Ovary (tissue), 10 donors: Measurements from ENCODE around the gene KCNMB1. TPM values are rescaled to one million over a fixed set of nuclear protein-coding genes. Genes with fewer than 3 reads are reported as not detected.
A peak's percentile ranks its signal among the peaks of the same experiment; 100 is the strongest.

ENCODE experiments used
- DNase-seq, 5 donors: peaks; one replicate each; pipeline ENCODE4 v3.0.0-alpha.2; 2019 to 2020
- H3K27ac ChIP-seq, 2 donors: fragments of 200-600 bp; one replicate each; pipeline versions ENCODE4 v1.5.1 to v1.8.0; 2019 to 2022
- H3K27me3 ChIP-seq: fragments of 200-600 bp; one replicate; pipeline ENCODE4 v1.8.0; 2022
- H3K36me3 ChIP-seq: fragments of 200-600 bp; sonication (generic); one replicate; pipeline ENCODE4 v1.5.1; 2019
- H3K4me1 ChIP-seq: one replicate; pipeline ENCODE4 v1.8.1; 2013; ENCODE audit warnings: mild to moderate bottlenecking, moderate library complexity; ENCODE audit not compliant: insufficient read depth
- H3K4me3 ChIP-seq: fragments of 200-600 bp; sonication (generic); one replicate; pipeline ENCODE4 v1.5.1; 2017
- H3K9me3 ChIP-seq, 2 donors: fragments of 200-600 bp in 1 of 2; sonication (generic) in 1 of 2; one replicate each; pipeline versions ENCODE4 v1.5.1 to v1.8.1; 2013 to 2019; ENCODE audit warnings: mild to moderate bottlenecking in 1 of 2, moderate library complexity in 1 of 2
- EP300 ChIP-seq: sonication (generic); formaldehyde crosslinking; IDR thresholded peaks from one replicate; pipeline ENCODE4 v1.6.1; 2017; ENCODE audit warnings: antibody characterized with exemption
- POLR2A ChIP-seq: fragments of 450-650 bp; IDR thresholded peaks from one replicate; pipeline ENCODE4 v1.6.1; 2017; ENCODE audit warnings: antibody characterized with exemption, mild to moderate bottlenecking, moderate library complexity
- WGBS, 3 donors: extraction: QIAGEN DNeasy Blood & Tissue Kit in 1 of 3; methylation state at CpG; one replicate each; pipeline versions ENCODE4 v1.1.5 to v1.1.7; 2013 to 2017; 5-methylcytosine and 5-hydroxymethylcytosine counted together
- intact Hi-C, 4 donors: fragments of 100-400 bp; cut with DNase I; formaldehyde crosslinking; loops; one replicate each; pipeline versions ENCODE4 v1.11.0 to v1.15.1; 2022 to 2023
- long read RNA-seq, 3 donors: library from polyadenylated mRNA in 2 of 3; unstranded in 2 of 3; transcript quantifications; one replicate each; pipeline ENCODE4 v2.0.0 and lab custom pipeline, GENCODE V29; 2021 to 2026
- polyA plus RNA-seq, 2 donors: library from polyadenylated mRNA; stranded (reverse); fragments of 200-250 nt in 1 of 2; fragments of 350-450 nt in 1 of 2; fragmentation: Illumina TruSeq in 1 of 2; extraction: RNeasy Lipid Tissue Mini Kit (QIAGEN cat#74804) in 1 of 2; gene quantifications; one replicate each; pipeline ENCODE4 v1.2.3, GENCODE V29; 2013 to 2014
- total RNA-seq, 7 donors: library from RNA; depleted of rRNA in 2 of 7; stranded (reverse); fragments of >200 nt in 2 of 7; fragmentation: NEBNext Ultra II Directional in 3 of 7; extraction: Animal tissue kit (Norgen Biotek cat#: 25700) in 3 of 7; gene quantifications; one replicate each; pipeline versions ENCODE4 v1.1.0 to v1.2.4, GENCODE V29; 2016 to 2023
- TF ChIP-seq, protein P1 (sequence below), 3 donors: fragments of 450-650 bp in 2 of 3; fragments of 200-600 bp in 1 of 3; IDR thresholded peaks; one replicate each; pipeline versions ENCODE4 v1.5.1 to v1.8.0; 2016 to 2022; ENCODE audit warnings: antibody characterized with exemption in 3 of 3, mild to moderate bottlenecking in 1 of 3
- donor health status: DM: no; HTN: no; CAD: no; lungs with moderate emphysema.
- donor health status: DM: no; HTN: no; CAD: no.
- donor health status: Bipolar disorder and iron deficiency.
- donor health status: DM: yes; HTN: yes; CAD: no.
- donor health status: DM: no; HTN: no; CAD: no.
- donor health status: DM: yes; HTN: yes; CAD: no.

Gene KCNMB1, protein sequence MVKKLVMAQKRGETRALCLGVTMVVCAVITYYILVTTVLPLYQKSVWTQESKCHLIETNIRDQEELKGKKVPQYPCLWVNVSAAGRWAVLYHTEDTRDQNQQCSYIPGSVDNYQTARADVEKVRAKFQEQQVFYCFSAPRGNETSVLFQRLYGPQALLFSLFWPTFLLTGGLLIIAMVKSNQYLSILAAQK
- 10 to 100 TPM in 1 of 7 donors, 1 to 10 TPM in 4, under 1 TPM in 2; 0.24 to 13.6 (median 2.0) TPM for total RNA-seq
- polyA plus RNA-seq: 10 to 100 TPM in 1 of 2 donors, 1 to 10 TPM in 1; 3.5 to 12.1 TPM
- long read RNA-seq, donor 1, full-length matches to known transcripts: 11 of 15 reads
- long read RNA-seq, donor 1, partial matches to known transcripts: 1 of 15 reads
- long read RNA-seq, donor 1, other reads (novel, unspliced or antisense): 3 of 15 reads
- long read RNA-seq, donor 2: 0 reads
- long read RNA-seq, donor 3, full-length matches to known transcripts: 7 of 10 reads
- long read RNA-seq, donor 3, partial matches to known transcripts: 0 of 10 reads
- long read RNA-seq, donor 3, other reads (novel, unspliced or antisense): 3 of 10 reads

DNA sequence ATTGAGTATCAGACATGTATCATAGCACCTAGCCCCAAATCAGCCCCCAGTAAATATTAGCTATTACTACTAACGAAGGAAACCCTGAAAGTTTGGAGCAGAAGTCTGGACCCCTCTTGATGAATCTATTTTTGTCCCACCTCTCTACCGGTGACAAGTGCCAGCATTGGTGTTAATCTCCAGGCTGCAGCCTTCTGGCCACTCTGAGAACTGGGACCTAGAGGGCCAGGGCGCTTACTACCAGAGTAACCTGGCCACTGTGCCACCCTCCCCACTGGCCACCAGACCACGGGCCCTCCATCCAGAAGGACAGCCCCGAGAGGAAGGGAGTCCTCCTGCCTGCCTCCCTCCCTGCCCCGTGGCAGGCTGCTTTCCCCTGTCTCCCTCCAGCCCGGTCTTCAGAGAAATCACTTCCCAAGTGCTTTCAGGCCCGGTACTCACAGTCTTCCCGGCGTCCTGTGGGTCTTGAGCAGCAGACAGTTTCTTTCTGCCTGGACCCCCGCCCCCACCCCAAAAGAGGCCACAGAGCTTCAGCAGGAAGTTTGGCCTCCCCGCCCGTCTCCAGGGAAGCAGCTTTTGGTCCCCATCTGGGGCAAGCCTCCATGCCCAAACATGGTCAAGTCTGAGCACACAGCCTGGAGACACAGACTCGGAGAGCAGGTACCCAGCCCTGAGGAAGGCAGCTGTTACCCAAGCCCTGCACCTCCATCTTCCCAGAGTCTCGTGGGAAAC, at the start of gene KCNMB1:
TSS of gene KCNMB1 (minus strand) at position 550 of the 732 bp plus-strand sequence. CDS start 3,920 bp downstream, outside the sequence.
- intact Hi-C loops: no loop called here
- WGBS, 3 donors: 35 to 55% (median 39%) methylated on average over 13 to 15 of the region's 15 CpGs
- Histone ChIP-seq H3K9me3 (no peaks in the 10 kb centered on the region), H3K4me1 (no peaks in the 10 kb centered on the region), H3K4me3 (peak within 1 kb of the TSS; percentile 46), H3K27me3 (no peaks in the 10 kb centered on the region), H3K27ac (no peak within 1 kb of the TSS), H3K36me3 (no peaks in the 10 kb centered on the region)
- no peak for DNase-seq
- TF ChIP-seq EP300: no peak
- TF ChIP-seq, protein P1, sequence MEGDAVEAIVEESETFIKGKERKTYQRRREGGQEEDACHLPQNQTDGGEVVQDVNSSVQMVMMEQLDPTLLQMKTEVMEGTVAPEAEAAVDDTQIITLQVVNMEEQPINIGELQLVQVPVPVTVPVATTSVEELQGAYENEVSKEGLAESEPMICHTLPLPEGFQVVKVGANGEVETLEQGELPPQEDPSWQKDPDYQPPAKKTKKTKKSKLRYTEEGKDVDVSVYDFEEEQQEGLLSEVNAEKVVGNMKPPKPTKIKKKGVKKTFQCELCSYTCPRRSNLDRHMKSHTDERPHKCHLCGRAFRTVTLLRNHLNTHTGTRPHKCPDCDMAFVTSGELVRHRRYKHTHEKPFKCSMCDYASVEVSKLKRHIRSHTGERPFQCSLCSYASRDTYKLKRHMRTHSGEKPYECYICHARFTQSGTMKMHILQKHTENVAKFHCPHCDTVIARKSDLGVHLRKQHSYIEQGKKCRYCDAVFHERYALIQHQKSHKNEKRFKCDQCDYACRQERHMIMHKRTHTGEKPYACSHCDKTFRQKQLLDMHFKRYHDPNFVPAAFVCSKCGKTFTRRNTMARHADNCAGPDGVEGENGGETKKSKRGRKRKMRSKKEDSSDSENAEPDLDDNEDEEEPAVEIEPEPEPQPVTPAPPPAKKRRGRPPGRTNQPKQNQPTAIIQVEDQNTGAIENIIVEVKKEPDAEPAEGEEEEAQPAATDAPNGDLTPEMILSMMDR (IDR thresholded peaks at IDR 0.05): no peak
- no peak for TF ChIP-seq POLR2A

DNA sequence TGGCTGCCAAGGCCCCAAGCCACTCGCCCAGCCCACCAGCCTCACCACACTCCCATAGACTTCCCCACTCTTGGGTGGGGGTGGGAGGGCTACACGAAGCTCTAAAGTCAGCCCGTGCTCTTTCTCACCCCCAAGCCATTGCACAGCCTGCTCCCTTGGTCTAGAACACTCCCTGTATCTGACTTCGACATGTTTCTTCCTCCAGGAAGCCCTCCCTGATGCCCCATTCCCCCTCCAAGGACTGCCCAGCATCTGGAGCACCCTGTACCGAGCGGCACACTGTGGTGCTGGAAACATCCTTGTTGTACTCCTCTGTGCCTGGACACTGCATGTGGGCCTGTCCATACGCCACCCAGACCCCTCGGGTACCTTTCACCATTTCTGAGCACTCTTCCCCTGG, 49.4 kb upstream of the KCNMB1 start:
- no peak for DNase-seq
- Histone ChIP-seq H3K27me3 (no peaks in the 10 kb centered on the region), H3K9me3 (no peaks in the 10 kb centered on the region), H3K4me3 (no peak overlapping the region), H3K4me1 (no peaks in the 10 kb centered on the region), H3K27ac (no peak overlapping the region), H3K36me3 (no peaks in the 10 kb centered on the region)
- intact Hi-C loops: loop anchor here in 3 of 4 donors (5.0 kb wide), 1 partner anchor 194 kb away; no protein-coding TSS in a partner anchor
- no peak for TF ChIP-seq EP300
- TF ChIP-seq, protein P1 (IDR thresholded peaks at IDR 0.05): no peak
- no peak for TF ChIP-seq POLR2A
- 90 to 96% (median 92%) methylated on average over 8 of the region's 8 CpGs for WGBS, 3 donors

DNA sequence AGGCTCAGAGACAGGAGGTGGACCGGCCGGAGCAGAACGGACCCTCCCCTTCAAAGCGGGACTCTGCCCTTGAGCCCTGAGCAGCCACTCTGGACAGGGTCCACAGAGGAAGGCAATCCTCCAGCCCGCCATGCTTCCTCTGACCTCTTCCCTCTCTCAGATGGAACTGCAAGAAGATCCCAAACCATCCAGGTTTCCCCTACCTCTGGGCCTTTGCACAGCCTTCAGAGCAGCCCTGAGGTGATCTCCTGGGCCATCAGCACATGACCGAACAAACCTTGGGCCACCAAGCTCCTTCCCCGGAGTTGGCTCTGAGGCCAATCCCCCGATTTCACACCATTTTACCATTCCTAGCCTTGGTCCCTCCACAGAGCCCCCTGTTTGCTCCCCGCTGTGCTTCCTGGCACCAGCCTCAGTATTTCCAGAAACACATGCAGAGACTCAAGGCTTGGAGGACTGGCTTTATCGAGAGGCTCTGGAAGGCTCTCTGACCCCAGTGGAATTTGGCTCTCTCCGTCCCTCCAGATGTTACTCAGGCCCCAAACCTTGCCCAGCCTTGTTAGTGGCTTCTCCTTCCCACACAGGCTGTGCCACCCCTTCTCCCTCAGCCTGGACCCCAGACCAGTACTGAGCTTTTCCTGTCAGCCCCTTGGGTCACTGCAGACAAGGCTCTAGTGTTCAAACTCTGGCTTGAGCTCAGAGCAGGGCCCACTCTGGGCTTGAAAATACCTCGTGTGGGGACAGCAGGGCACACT, 48.6 kb upstream of the KCNMB1 start:
- Histone ChIP-seq H3K9me3 (no peaks in the 10 kb centered on the region), H3K36me3 (no peaks in the 10 kb centered on the region), H3K27me3 (no peaks in the 10 kb centered on the region), H3K4me3 (no peak overlapping the region), H3K27ac (no peak overlapping the region), H3K4me1 (no peaks in the 10 kb centered on the region)
- intact Hi-C loops: loop anchor here in 3 of 4 donors (5.0 kb wide), 1 partner anchor 195 kb away; no protein-coding TSS in a partner anchor
- WGBS, 3 donors: 72 to 73% (median 73%) methylated on average over 12 of the region's 12 CpGs
- no peak for DNase-seq
- TF ChIP-seq POLR2A (no peak), EP300 (no peak)
- TF ChIP-seq, protein P1 (IDR thresholded peaks at IDR 0.05): no peak

DNA sequence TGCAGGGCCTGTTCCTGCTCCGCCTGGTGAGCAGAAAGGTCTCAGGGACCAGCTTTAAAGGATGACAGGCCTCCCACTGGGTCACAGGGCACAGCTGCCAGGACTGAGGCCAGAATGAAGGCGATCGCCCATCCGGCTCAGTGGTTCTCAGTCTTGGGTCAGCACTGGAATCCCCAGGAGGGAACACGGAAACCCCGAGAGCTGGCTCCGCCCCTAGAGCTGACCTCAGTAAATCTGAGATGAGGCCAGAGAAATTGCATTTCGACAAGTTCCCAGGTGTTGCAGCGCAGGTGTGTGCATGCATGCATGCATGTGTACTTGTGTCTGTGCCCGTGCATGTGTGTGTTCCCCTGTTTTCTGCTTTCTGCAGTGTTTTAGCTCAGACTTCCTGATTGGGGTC, 47.2 kb upstream of the KCNMB1 start:
- TF ChIP-seq POLR2A (no peak), EP300 (no peak)
- TF ChIP-seq, protein P1 (IDR thresholded peaks at IDR 0.05): no peak
- Histone ChIP-seq H3K27me3 (no peaks in the 10 kb centered on the region), H3K36me3 (no peaks in the 10 kb centered on the region), H3K4me3 (no peak overlapping the region), H3K9me3 (no peaks in the 10 kb centered on the region), H3K27ac (no peak overlapping the region), H3K4me1 (no peaks in the 10 kb centered on the region)
- WGBS, 3 donors: 86 to 92% (median 88%) methylated on average over 10 of the region's 10 CpGs
- DNase-seq: no peak
- intact Hi-C loops: loop anchor here in 3 of 4 donors (5.0 kb wide), 1 partner anchor 196 kb away; no protein-coding TSS in a partner anchor
